ENCODE data around the gene GMNC.

GMNC gene

GRCh38 chr3:190862209-190863118 lies at the start of gene GMNC:
Gene GMNC (minus strand): TSS chr3:190862694. CDS start chr3:190862615, 79 bp downstream.
- Histone ChIP-seq H3K27ac (ENCODE audit: poor library complexity, severe bottlenecking) (no peak within 1 kb of the TSS), H3K36me3 (ENCODE audit: low read depth) (no peaks in the 10 kb centered on the region), H3K4me1 (ENCODE audit: insufficient read depth, poor library complexity, severe bottlenecking) (no peaks in the 10 kb centered on the region), H3K9me3 (ENCODE audit: severe bottlenecking) (no peaks in the 10 kb centered on the region), H3K27me3 (ENCODE audit: insufficient read depth, poor library complexity, severe bottlenecking) (peaks cover 2% of the 10 kb centered on the region), H3K4me3 (ENCODE audit: severe bottlenecking) (peak within 1 kb of the TSS; percentile 64)
- no peak for TF ChIP-seq CTCF (IDR thresholded peaks at IDR 0.05; ENCODE audit: poor library complexity, severe bottlenecking)
- DNase-seq (ENCODE audit: low spot score): peak; percentile 69
- peak; percentile 96 for ATAC-seq (ENCODE audit: low read depth)

- Histone ChIP-seq H3K36me3 (ENCODE audit: low read depth) (no peaks in the 10 kb centered on the region), H3K4me3 (ENCODE audit: severe bottlenecking) (no peak overlapping the region), H3K9me3 (ENCODE audit: severe bottlenecking) (no peaks in the 10 kb centered on the region), H3K27me3 (ENCODE audit: insufficient read depth, poor library complexity, severe bottlenecking) (no peaks in the 10 kb centered on the region), H3K27ac (ENCODE audit: poor library complexity, severe bottlenecking) (no peak overlapping the region), H3K4me1 (ENCODE audit: insufficient read depth, poor library complexity, severe bottlenecking) (no peaks in the 10 kb centered on the region)
- 0 out of 3 replicates have a peak, but pooled peaks have one; percentile 40 for ATAC-seq (ENCODE audit: low read depth)
- DNase-seq (ENCODE audit: low spot score): no peak
- TF ChIP-seq CTCF (IDR thresholded peaks at IDR 0.05; ENCODE audit: poor library complexity, severe bottlenecking): no peak
These were observed 48.9 kb upstream of the GMNC start for GRCh38 chr3:190911382-190911781.

- H3K27me3 ChIP-seq (ENCODE audit: insufficient read depth, poor library complexity, severe bottlenecking): no peaks in the 10 kb centered on the region
- no peaks in the 10 kb centered on the region for H3K36me3 ChIP-seq (ENCODE audit: low read depth)
- no peak for TF ChIP-seq CTCF (IDR thresholded peaks at IDR 0.05; ENCODE audit: poor library complexity, severe bottlenecking)
- no peak overlapping the region for H3K27ac ChIP-seq (ENCODE audit: poor library complexity, severe bottlenecking)
- H3K4me3 ChIP-seq (ENCODE audit: severe bottlenecking): no peak overlapping the region
- ATAC-seq (ENCODE audit: low read depth): no peak
- DNase-seq (ENCODE audit: low spot score): no peak
- H3K9me3 ChIP-seq (ENCODE audit: severe bottlenecking): no peaks in the 10 kb centered on the region
- H3K4me1 ChIP-seq (ENCODE audit: insufficient read depth, poor library complexity, severe bottlenecking): no peaks in the 10 kb centered on the region
These were observed 47.4 kb upstream of the GMNC start for GRCh38 chr3:190909908-190910307.

GRCh38 chr3:190903156-190903555 lies 40.7 kb upstream of the GMNC start:
- H3K9me3 ChIP-seq (ENCODE audit: severe bottlenecking): no peaks in the 10 kb centered on the region
- ATAC-seq (ENCODE audit: low read depth): no peak
- no peak for DNase-seq (ENCODE audit: low spot score)
- H3K27me3 ChIP-seq (ENCODE audit: insufficient read depth, poor library complexity, severe bottlenecking): no peaks in the 10 kb centered on the region
- TF ChIP-seq CTCF (IDR thresholded peaks at IDR 0.05; ENCODE audit: poor library complexity, severe bottlenecking): no peak
- H3K36me3 ChIP-seq (ENCODE audit: low read depth): no peaks in the 10 kb centered on the region
- H3K27ac ChIP-seq (ENCODE audit: poor library complexity, severe bottlenecking): no peak overlapping the region
- H3K4me3 ChIP-seq (ENCODE audit: severe bottlenecking): no peak overlapping the region
- H3K4me1 ChIP-seq (ENCODE audit: insufficient read depth, poor library complexity, severe bottlenecking): no peaks in the 10 kb centered on the region

GRCh38 chr3:190902292-190902691 lies 39.8 kb upstream of the GMNC start:
- no peaks in the 10 kb centered on the region for H3K27me3 ChIP-seq (ENCODE audit: insufficient read depth, poor library complexity, severe bottlenecking)

More at GRCh38 chr3:190902292-190902691, 39.8 kb upstream of the GMNC start:
- no peaks in the 10 kb centered on the region for H3K9me3 ChIP-seq (ENCODE audit: severe bottlenecking)
- H3K27ac ChIP-seq (ENCODE audit: poor library complexity, severe bottlenecking): no peak overlapping the region
- ATAC-seq (ENCODE audit: low read depth) (peak; percentile 35; the same call in 1 of the 3 replicates), DNase-seq (ENCODE audit: low spot score) (no peak)
- H3K4me3 ChIP-seq (ENCODE audit: severe bottlenecking): no peak overlapping the region
- H3K36me3 ChIP-seq (ENCODE audit: low read depth): no peaks in the 10 kb centered on the region
- no peaks in the 10 kb centered on the region for H3K4me1 ChIP-seq (ENCODE audit: insufficient read depth, poor library complexity, severe bottlenecking)
- no peak for TF ChIP-seq CTCF (IDR thresholded peaks at IDR 0.05; ENCODE audit: poor library complexity, severe bottlenecking)

Data from RWPE2 (cell line).